Spleen (tissue), 13 donors: ENCODE measurements around the gene SERPINA1. TPM values are rescaled to one million over a fixed set of nuclear protein-coding genes. Genes with fewer than 3 reads are reported as not detected.
A peak's percentile ranks its signal among the peaks of the same experiment; 100 is the strongest.

ENCODE experiments used
- DNase-seq: peaks from one replicate; pipeline ENCODE4 v3.0.0-alpha.2; 2020
- H3K27ac ChIP-seq, 8 donors: fragments of 200-600 bp; sonication (generic) in 7 of 8; 1 replicate in 4 of 8; 2 replicates in 4 of 8; pipeline versions ENCODE4 v1.5.0 to v1.8.0; 2016 to 2021; ENCODE audit warnings: inconsistent platforms in 4 of 8, mild to moderate bottlenecking in 4 of 8, moderate library complexity in 1 of 8
- H3K27me3 ChIP-seq, 7 donors: fragments of 200-600 bp; sonication (generic) in 6 of 7; replicated peaks in 1 of 7; 1 replicate in 4 of 7; 2 replicates in 3 of 7; pipeline versions ENCODE4 v1.5.0 to v1.8.0; 2016 to 2021; ENCODE audit warnings: inconsistent platforms in 3 of 7, mild to moderate bottlenecking in 1 of 7
- H3K36me3 ChIP-seq, 6 donors: fragments of 200-600 bp; sonication (generic) in 5 of 6; 1 replicate in 4 of 6; 2 replicates in 2 of 6; pipeline versions ENCODE4 v1.5.0 to v1.8.0; 2016 to 2021; ENCODE audit warnings: inconsistent platforms in 2 of 6
- H3K4me1 ChIP-seq, 6 donors: fragments of 200-600 bp; sonication (generic) in 5 of 6; 1 replicate in 3 of 6; 2 replicates in 3 of 6; pipeline versions ENCODE4 v1.5.0 to v1.8.0; 2016 to 2021; ENCODE audit warnings: inconsistent platforms in 3 of 6
- H3K4me3 ChIP-seq, 8 donors: fragments of 200-600 bp; sonication (generic) in 7 of 8; 1 replicate in 4 of 8; 2 replicates in 4 of 8; pipeline versions ENCODE4 v1.5.0 to v1.8.0; 2016 to 2021; ENCODE audit warnings: inconsistent platforms in 4 of 8, mild to moderate bottlenecking in 4 of 8, moderate library complexity in 2 of 8
- H3K9me3 ChIP-seq, 8 donors: fragments of 200-600 bp; sonication (generic) in 7 of 8; 1 replicate in 4 of 8; 2 replicates in 4 of 8; pipeline versions ENCODE4 v1.5.0 to v1.8.0; 2016 to 2021; ENCODE audit warnings: inconsistent platforms in 4 of 8
- POLR2A ChIP-seq, 3 donors: fragments of 450-650 bp; IDR thresholded peaks; one replicate each; pipeline ENCODE4 v1.5.1; 2017; ENCODE audit warnings: antibody characterized with exemption in 3 of 3, mild to moderate bottlenecking in 1 of 3
- POLR2AphosphoS5 ChIP-seq, 3 donors: sonication (generic); formaldehyde crosslinking; IDR thresholded peaks; one replicate each; pipeline ENCODE4 v1.5.1; 2017; ENCODE audit warnings: antibody characterized with exemption in 3 of 3
- WGBS, 5 donors: extraction: QIAGEN DNeasy Blood & Tissue Kit in 3 of 5; methylation state at CpG; one replicate each; pipeline versions ENCODE4 v1.1.5 to v1.1.7; 2013 to 2018; 5-methylcytosine and 5-hydroxymethylcytosine counted together
- intact Hi-C: fragments of 100-400 bp; cut with DNase I; formaldehyde crosslinking; loops from one replicate; pipeline ENCODE4 v1.15.0; 2023; ENCODE audit warnings: low total_unique reads
- long read RNA-seq, 2 donors: transcript quantifications; one replicate each; lab custom pipeline, GENCODE V29; 2026
- polyA plus RNA-seq, 3 donors: library from polyadenylated mRNA; stranded (reverse); fragments of 200-250 nt; gene quantifications; one replicate each; pipeline ENCODE4 v1.2.1, GENCODE V29; 2013
- total RNA-seq, 7 donors: library from RNA; depleted of rRNA in 3 of 7; stranded (reverse); fragments of >200 nt in 3 of 7; fragmentation: NEBNext Ultra II Directional in 4 of 7; extraction: Animal tissue kit (Norgen Biotek cat#: 25700) in 4 of 7; gene quantifications; one replicate each; pipeline versions ENCODE4 v1.1.0 to v1.2.1, GENCODE V29; 2016 to 2021
- TF ChIP-seq, protein P1 (sequence below), 11 experiments: fragments of 200-600 bp in 7 of 11; fragments of 450-650 bp in 4 of 11; sonication (generic) in 4 of 11; IDR thresholded peaks in 8 of 11; conservative IDR thresholded peaks in 3 of 11; 1 replicate in 7 of 11; 2 replicates in 4 of 11; pipeline versions ENCODE4 v1.4.0 to v1.8.0; 2016 to 2021; ENCODE audit warnings: antibody characterized with exemption in 11 of 11, inconsistent platforms in 4 of 11, mild to moderate bottlenecking in 1 of 11
- donor health status: healthy with polysubstance abuse.
- donor health status: DM: no; HTN: no; CAD: no; lungs with moderate emphysema.
- donor health status: DM: no; HTN: no; CAD: no.
- donor health status: Bipolar disorder and iron deficiency.
- donor health status: healthy.
- donor health status: DM: no; HTN: no; CAD: no.
- donor health status: DM: yes; HTN: yes; CAD: no.

Gene SERPINA1
- total RNA-seq (100 to 1,000 TPM; 167 to 701 (median 241) TPM), polyA plus RNA-seq (10 to 100 TPM; 28.4 to 60.7 (median 43.8) TPM)
- long read RNA-seq, donor 1, transcript SERPINA1-207 (5 exons, 3,144 nt), result major isoform, 9 of 26 reads
- long read RNA-seq, donor 1, partial matches to known transcripts, result 10 of 26 reads
- long read RNA-seq, donor 1, other reads (novel, unspliced or antisense), result 0 of 26 reads
- long read RNA-seq, donor 2, transcript SERPINA1-207 (5 exons, 3,144 nt), result minor isoform, 6 of 193 reads
- long read RNA-seq, donor 2, transcript SERPINA1-202 (5 exons, 1,622 nt), result major isoform, 41 of 193 reads
- long read RNA-seq, donor 2, partial matches to known transcripts, result 142 of 193 reads
- long read RNA-seq, donor 2, other reads (novel, unspliced or antisense), result 0 of 193 reads

GRCh38 chr14:94388384-94389103 lies at the start of gene SERPINA1:
TSS of gene SERPINA1 (minus strand) at chr14:94388602. CDS start at chr14:94383237, 5,365 bp downstream.
- H3K27ac ChIP-seq, result peak within 1 kb of the TSS in 7 of 8 donors; percentile 77 to 97 (median 86)
- DNase-seq, result no peak
- no peaks in the 10 kb centered on the region for H3K9me3 ChIP-seq
- H3K4me1 ChIP-seq, result peaks cover 0 to 89% (median 23%) of the 10 kb centered on the region in 6 donors
- WGBS, 5 donors, result 79 to 91% (median 85%) methylated on average over 14 to 18 of the region's 18 CpGs
- TF ChIP-seq POLR2A (IDR thresholded peaks at IDR 0.05) (no peak), POLR2AphosphoS5 (IDR thresholded peaks at IDR 0.05) (peak in 1 of 3 donors; percentile 24)
- intact Hi-C loops, result no loop called here
- H3K4me3 ChIP-seq, result peak within 1 kb of the TSS in 6 of 8 donors; percentile 17 to 65 (median 36)
- peaks cover 0 to 7% (median 0%) of the 10 kb centered on the region in 7 donors for H3K27me3 ChIP-seq
- peaks cover 0 to 15% (median 0%) of the 10 kb centered on the region in 6 donors for H3K36me3 ChIP-seq

- 61 to 88% (median 75%) methylated on average over 2 of the region's 2 CpGs for WGBS, 5 donors
- H3K36me3 ChIP-seq, result no peaks in the 10 kb centered on the region
- peaks cover 0 to 11% (median 0%) of the 10 kb centered on the region in 8 donors for H3K9me3 ChIP-seq
- peaks cover 0 to 26% (median 3%) of the 10 kb centered on the region in 7 donors for H3K27me3 ChIP-seq
- DNase-seq, result no peak
- intact Hi-C loops, result no loop called here
- no peak overlapping the region for H3K4me3 ChIP-seq
- H3K4me1 ChIP-seq, result peaks cover 0 to 8% (median 0%) of the 10 kb centered on the region in 6 donors
- no peak overlapping the region for H3K27ac ChIP-seq
- TF ChIP-seq POLR2A (IDR thresholded peaks at IDR 0.05), result no peak
- TF ChIP-seq, protein P1, sequence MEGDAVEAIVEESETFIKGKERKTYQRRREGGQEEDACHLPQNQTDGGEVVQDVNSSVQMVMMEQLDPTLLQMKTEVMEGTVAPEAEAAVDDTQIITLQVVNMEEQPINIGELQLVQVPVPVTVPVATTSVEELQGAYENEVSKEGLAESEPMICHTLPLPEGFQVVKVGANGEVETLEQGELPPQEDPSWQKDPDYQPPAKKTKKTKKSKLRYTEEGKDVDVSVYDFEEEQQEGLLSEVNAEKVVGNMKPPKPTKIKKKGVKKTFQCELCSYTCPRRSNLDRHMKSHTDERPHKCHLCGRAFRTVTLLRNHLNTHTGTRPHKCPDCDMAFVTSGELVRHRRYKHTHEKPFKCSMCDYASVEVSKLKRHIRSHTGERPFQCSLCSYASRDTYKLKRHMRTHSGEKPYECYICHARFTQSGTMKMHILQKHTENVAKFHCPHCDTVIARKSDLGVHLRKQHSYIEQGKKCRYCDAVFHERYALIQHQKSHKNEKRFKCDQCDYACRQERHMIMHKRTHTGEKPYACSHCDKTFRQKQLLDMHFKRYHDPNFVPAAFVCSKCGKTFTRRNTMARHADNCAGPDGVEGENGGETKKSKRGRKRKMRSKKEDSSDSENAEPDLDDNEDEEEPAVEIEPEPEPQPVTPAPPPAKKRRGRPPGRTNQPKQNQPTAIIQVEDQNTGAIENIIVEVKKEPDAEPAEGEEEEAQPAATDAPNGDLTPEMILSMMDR (IDR thresholded peaks at IDR 0.05 in 8 of 11, conservative IDR thresholded peaks at IDR 0.05 in 3 of 11), result no peak
- TF ChIP-seq POLR2AphosphoS5 (IDR thresholded peaks at IDR 0.05), result no peak
These were observed 40.2 kb upstream of the SERPINA1 start for GRCh38 chr14:94428610-94429009.

DNA sequence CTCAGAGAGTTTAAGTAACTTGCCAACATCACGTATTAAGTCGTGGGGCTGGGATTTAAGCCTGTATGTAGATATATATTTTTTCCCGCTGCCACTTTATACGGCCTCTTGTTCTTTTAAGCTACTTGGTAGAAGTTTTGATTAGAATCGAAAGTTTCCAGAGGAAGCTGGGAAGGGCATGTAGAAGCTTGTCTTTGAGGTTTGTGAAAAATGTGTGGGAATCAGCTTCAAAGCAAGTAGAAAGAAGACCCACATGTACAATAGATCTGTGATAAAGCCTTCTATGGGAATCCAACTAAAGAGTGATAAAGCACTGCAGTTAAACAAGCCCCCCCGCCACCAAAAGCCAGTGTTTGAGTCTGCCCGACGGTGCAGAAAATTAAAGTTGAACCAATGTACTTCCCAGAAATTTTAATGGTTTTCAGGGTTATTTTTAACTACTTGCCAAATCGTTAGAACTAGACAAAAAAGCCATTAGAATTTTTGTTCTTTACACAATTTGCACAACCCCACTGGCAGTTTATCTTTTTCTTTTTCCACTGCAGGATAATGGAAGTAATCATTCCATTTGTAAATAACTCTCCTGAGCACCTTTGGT lies 38.7 kb upstream of the SERPINA1 start:
- 79 to 88% (median 84%) methylated on average over 9 of the region's 9 CpGs for WGBS, 5 donors
- peaks cover 0 to 39% (median 3%) of the 10 kb centered on the region in 7 donors for H3K27me3 ChIP-seq
- H3K4me1 ChIP-seq, result peaks cover 0 to 15% (median 0%) of the 10 kb centered on the region in 6 donors
- H3K4me3 ChIP-seq, result no peak overlapping the region
- TF ChIP-seq, protein P1 (IDR thresholded peaks at IDR 0.05 in 8 of 11, conservative IDR thresholded peaks at IDR 0.05 in 3 of 11), result no peak
- TF ChIP-seq POLR2AphosphoS5 (IDR thresholded peaks at IDR 0.05), result no peak
- no peak for TF ChIP-seq POLR2A (IDR thresholded peaks at IDR 0.05)
- H3K36me3 ChIP-seq, result no peaks in the 10 kb centered on the region
- no peak overlapping the region for H3K27ac ChIP-seq
- peaks cover 0 to 11% (median 0%) of the 10 kb centered on the region in 8 donors for H3K9me3 ChIP-seq
- intact Hi-C loops, result no loop called here
- no peak for DNase-seq

- no peaks in the 10 kb centered on the region for H3K36me3 ChIP-seq
- intact Hi-C loops, result no loop called here
- 70 to 86% (median 84%) methylated on average over 4 of the region's 4 CpGs for WGBS, 5 donors
- no peak overlapping the region for H3K27ac ChIP-seq
- H3K9me3 ChIP-seq, result peaks cover 0 to 9% (median 0%) of the 10 kb centered on the region in 8 donors
- peaks cover 0 to 15% (median 0%) of the 10 kb centered on the region in 6 donors for H3K4me1 ChIP-seq
- DNase-seq, result no peak
- TF ChIP-seq POLR2AphosphoS5 (IDR thresholded peaks at IDR 0.05), result no peak
- TF ChIP-seq, protein P1 (IDR thresholded peaks at IDR 0.05 in 8 of 11, conservative IDR thresholded peaks at IDR 0.05 in 3 of 11), result no peak
- TF ChIP-seq POLR2A (IDR thresholded peaks at IDR 0.05), result no peak
- H3K4me3 ChIP-seq, result no peak overlapping the region
- peaks cover 0 to 39% (median 3%) of the 10 kb centered on the region in 7 donors for H3K27me3 ChIP-seq
These were observed 38.1 kb upstream of the SERPINA1 start for GRCh38 chr14:94426526-94426925.
